ENCODE data around the gene GRIK4.

The GRIK4 gene

DNA sequence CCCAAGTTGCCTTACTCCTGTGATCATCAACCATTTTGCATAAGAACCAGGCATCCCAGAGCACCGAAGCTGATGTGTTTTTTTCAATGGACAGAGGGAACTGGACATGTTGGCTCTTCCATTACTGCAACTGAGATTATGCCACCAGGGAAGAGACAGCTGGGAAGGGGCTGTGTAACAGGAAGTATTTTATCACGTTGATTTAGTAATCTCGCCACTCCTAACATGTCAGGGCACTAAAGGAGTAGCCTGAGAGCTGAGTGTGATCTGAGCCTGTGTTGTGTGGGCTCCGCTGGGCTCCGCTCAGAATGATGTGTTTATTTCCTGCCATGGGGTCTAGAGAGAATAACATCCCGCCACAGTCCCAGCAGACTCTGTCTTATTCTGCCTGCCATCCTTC lies 165.4 kb downstream of the GRIK4 start:
- no peaks in the 10 kb centered on the region for H4K20me1 ChIP-seq (ENCODE audit: insufficient read depth, low read length, poor library complexity, severe bottlenecking)
- no peak overlapping the region for H3K4me2 ChIP-seq (ENCODE audit: low read depth, low read length, poor library complexity, severe bottlenecking)
- H3K4me3 ChIP-seq (ENCODE audit: low read length, poor library complexity, severe bottlenecking): no peak overlapping the region
- no peaks in the 10 kb centered on the region for H3K9me2 ChIP-seq (replicated peaks; ENCODE audit: low read depth, low read length)
- no peaks in the 10 kb centered on the region for H3K9me3 ChIP-seq (ENCODE audit: insufficient read depth, low read depth, low read length)
- no peak overlapping the region for H2AFZ ChIP-seq (ENCODE audit: low read length)
- H3K27me3 ChIP-seq (ENCODE audit: insufficient read depth, low read length, poor library complexity, severe bottlenecking): no peaks in the 10 kb centered on the region
- H3K4me1 ChIP-seq (ENCODE audit: insufficient read depth, low read length, poor library complexity, severe bottlenecking): no peaks in the 10 kb centered on the region
- H3K79me2 ChIP-seq (ENCODE audit: insufficient read depth, low read length): no peaks in the 10 kb centered on the region
- H3F3A ChIP-seq (ENCODE audit: low read depth): no peaks in the 10 kb centered on the region
- no peak overlapping the region for H3K9ac ChIP-seq (ENCODE audit: low read depth, low read length, poor library complexity, severe bottlenecking)
- no peaks in the 10 kb centered on the region for H3K36me3 ChIP-seq (ENCODE audit: insufficient read depth, low read length)
- TF ChIP-seq, protein P1, sequence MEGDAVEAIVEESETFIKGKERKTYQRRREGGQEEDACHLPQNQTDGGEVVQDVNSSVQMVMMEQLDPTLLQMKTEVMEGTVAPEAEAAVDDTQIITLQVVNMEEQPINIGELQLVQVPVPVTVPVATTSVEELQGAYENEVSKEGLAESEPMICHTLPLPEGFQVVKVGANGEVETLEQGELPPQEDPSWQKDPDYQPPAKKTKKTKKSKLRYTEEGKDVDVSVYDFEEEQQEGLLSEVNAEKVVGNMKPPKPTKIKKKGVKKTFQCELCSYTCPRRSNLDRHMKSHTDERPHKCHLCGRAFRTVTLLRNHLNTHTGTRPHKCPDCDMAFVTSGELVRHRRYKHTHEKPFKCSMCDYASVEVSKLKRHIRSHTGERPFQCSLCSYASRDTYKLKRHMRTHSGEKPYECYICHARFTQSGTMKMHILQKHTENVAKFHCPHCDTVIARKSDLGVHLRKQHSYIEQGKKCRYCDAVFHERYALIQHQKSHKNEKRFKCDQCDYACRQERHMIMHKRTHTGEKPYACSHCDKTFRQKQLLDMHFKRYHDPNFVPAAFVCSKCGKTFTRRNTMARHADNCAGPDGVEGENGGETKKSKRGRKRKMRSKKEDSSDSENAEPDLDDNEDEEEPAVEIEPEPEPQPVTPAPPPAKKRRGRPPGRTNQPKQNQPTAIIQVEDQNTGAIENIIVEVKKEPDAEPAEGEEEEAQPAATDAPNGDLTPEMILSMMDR (conservative IDR thresholded peaks at IDR 0.05; ENCODE audit: low read length): no peak
- no peak for TF ChIP-seq EZH2phosphoT487 (IDR thresholded peaks at IDR 0.05; ENCODE audit: borderline replicate concordance)

DNA sequence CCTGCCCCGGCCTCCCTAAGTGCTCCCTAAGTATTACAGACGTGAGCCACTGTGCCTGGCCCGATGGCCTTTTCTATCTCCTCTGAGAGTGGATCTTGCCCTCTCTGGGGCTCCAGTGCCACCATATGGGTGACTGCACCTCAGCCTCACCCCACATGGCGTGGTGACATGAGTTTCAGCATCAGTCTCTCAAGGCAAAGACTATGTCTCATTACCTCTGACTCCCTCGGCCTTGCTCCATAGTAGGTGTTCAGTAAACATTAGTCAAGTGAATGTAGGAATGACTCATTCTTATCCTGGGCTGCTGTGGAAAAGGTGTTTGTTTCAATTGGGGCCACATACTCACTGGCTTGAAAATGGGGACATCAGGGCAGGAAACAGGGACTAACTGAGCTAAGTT lies 168.8 kb downstream of the GRIK4 start:
- Histone ChIP-seq H3K4me2 (ENCODE audit: low read depth, low read length, poor library complexity, severe bottlenecking) (no peak overlapping the region), H3K36me3 (ENCODE audit: insufficient read depth, low read length) (no peaks in the 10 kb centered on the region), H3K4me3 (ENCODE audit: low read length, poor library complexity, severe bottlenecking) (no peak overlapping the region), H3K27me3 (ENCODE audit: insufficient read depth, low read length, poor library complexity, severe bottlenecking) (no peaks in the 10 kb centered on the region), H2AFZ (ENCODE audit: low read length) (no peak overlapping the region), H3K9me3 (ENCODE audit: insufficient read depth, low read depth, low read length) (no peaks in the 10 kb centered on the region), H3K9ac (ENCODE audit: low read depth, low read length, poor library complexity, severe bottlenecking) (no peak overlapping the region), H3K9me2 (replicated peaks; ENCODE audit: low read depth, low read length) (no peaks in the 10 kb centered on the region), H3K4me1 (ENCODE audit: insufficient read depth, low read length, poor library complexity, severe bottlenecking) (no peaks in the 10 kb centered on the region), H4K20me1 (ENCODE audit: insufficient read depth, low read length, poor library complexity, severe bottlenecking) (no peaks in the 10 kb centered on the region), H3F3A (ENCODE audit: low read depth) (no peaks in the 10 kb centered on the region), H3K79me2 (ENCODE audit: insufficient read depth, low read length) (no peaks in the 10 kb centered on the region)
- TF ChIP-seq, protein P1 (conservative IDR thresholded peaks at IDR 0.05; ENCODE audit: low read length): no peak

DNA sequence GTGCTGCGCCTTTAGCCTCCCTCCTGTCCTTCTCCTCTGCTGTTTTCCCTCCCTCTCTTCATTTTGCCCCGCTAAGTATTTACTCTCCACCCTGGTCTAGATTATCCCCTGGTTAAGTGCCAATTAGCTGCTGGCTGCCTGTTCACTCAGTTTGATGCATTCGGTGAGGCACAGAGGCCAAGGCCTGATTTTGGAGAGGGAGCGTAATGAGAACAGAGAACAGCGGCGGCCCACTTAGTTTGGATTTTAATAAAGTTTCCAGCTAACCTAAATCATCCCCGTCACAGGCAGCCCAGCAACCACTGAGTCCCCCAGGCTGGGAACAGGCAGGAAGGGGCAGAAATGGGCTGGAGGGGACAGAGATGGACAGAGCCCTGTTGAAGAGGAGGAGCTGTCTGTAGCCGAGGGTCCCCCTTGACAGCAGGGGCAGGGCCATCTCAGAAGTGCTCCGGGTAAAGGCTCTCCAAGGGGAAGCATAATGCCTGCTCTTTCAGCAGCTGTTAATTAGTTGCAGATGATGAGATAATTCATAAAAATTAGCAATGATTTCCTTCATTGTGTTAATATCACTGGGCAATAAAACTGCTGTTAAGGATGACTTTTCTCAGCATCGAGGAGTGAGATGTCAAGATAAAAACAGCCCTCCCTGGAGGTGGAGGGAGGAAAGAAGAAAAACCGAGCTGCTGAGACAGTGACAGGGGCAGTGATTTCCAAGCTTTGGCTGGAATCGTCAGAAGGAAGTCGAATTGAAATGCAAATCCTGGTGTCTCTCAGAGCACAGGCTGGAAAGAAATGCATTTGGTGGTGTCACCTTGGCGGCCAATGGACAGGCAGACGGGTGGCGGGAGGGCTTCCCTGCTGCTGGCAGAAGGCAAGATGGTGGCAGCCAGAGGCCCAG lies 170.1 kb downstream of the GRIK4 start:
- Histone ChIP-seq H4K20me1 (ENCODE audit: insufficient read depth, low read length, poor library complexity, severe bottlenecking) (no peaks in the 10 kb centered on the region), H3K36me3 (ENCODE audit: insufficient read depth, low read length) (no peaks in the 10 kb centered on the region), H3K9me3 (ENCODE audit: insufficient read depth, low read depth, low read length) (no peaks in the 10 kb centered on the region), H3K4me2 (ENCODE audit: low read depth, low read length, poor library complexity, severe bottlenecking) (no peak overlapping the region), H3K4me1 (ENCODE audit: insufficient read depth, low read length, poor library complexity, severe bottlenecking) (no peaks in the 10 kb centered on the region), H3K9me2 (replicated peaks; ENCODE audit: low read depth, low read length) (no peaks in the 10 kb centered on the region), H3K4me3 (ENCODE audit: low read length, poor library complexity, severe bottlenecking) (no peak overlapping the region), H3F3A (ENCODE audit: low read depth) (no peaks in the 10 kb centered on the region), H3K79me2 (ENCODE audit: insufficient read depth, low read length) (no peaks in the 10 kb centered on the region), H2AFZ (ENCODE audit: low read length) (no peak overlapping the region), H3K9ac (ENCODE audit: low read depth, low read length, poor library complexity, severe bottlenecking) (no peak overlapping the region), H3K27me3 (ENCODE audit: insufficient read depth, low read length, poor library complexity, severe bottlenecking) (no peaks in the 10 kb centered on the region)
- TF ChIP-seq, protein P1 (conservative IDR thresholded peaks at IDR 0.05; ENCODE audit: low read length): no peak
- no peak for TF ChIP-seq EZH2phosphoT487 (IDR thresholded peaks at IDR 0.05; ENCODE audit: borderline replicate concordance)
